ENCODE data around the gene HIBADH.
A peak's percentile ranks its signal among the peaks of the same experiment; 100 is the strongest.

HIBADH gene

DNA sequence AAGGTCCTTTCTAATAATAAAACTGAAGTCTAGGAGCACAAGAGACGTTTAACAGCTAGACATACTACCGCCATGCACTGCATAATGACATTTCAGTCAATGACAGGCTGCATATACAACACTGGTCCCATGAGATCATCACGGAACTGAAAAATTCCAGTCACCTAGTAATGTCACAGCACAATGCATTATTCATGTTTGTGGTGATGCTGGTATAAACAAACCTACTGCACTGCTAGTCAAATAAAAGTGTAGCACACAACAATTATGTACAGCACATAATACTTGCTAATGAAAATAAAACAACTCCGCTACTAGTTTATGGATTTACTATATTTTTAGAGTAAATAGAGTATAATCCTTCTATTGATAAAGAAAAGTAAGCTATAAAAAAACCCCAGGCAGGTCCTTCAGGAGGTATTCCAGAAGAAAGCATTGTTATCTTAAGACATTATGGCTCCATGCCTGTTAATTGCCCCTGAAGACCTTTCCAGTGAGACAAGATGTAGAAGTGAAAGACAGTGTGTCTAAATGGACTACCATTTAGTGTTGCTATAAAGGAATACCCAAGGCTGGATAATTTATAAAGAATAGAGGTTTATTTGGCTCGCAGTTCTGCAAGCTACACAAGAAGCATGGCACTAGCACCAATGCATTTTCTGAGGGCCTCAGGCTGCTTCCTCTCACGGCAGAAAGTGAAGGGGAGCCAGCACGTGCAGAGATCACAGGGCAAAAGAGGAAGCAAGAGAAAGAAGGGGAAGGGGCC, 47.1 kb downstream of the HIBADH start:
- no peaks in the 10 kb centered on the region; the same call in 1 of the 2 replicates for H3K9me3 ChIP-seq
- TF ChIP-seq, protein P1, sequence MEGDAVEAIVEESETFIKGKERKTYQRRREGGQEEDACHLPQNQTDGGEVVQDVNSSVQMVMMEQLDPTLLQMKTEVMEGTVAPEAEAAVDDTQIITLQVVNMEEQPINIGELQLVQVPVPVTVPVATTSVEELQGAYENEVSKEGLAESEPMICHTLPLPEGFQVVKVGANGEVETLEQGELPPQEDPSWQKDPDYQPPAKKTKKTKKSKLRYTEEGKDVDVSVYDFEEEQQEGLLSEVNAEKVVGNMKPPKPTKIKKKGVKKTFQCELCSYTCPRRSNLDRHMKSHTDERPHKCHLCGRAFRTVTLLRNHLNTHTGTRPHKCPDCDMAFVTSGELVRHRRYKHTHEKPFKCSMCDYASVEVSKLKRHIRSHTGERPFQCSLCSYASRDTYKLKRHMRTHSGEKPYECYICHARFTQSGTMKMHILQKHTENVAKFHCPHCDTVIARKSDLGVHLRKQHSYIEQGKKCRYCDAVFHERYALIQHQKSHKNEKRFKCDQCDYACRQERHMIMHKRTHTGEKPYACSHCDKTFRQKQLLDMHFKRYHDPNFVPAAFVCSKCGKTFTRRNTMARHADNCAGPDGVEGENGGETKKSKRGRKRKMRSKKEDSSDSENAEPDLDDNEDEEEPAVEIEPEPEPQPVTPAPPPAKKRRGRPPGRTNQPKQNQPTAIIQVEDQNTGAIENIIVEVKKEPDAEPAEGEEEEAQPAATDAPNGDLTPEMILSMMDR (IDR thresholded peaks at IDR 0.05; ENCODE audit: low read depth, low read length) = no peak
- no peaks in the 10 kb centered on the region for H3K27me3 ChIP-seq
- DNase-seq = no peak
- H3K36me3 ChIP-seq = no peaks in the 10 kb centered on the region; the same call in 1 of the 2 replicates
- H3K4me3 ChIP-seq (ENCODE audit: low read depth, low read length) = no peak overlapping the region
- H3K4me1 ChIP-seq = peaks cover 6% of the 10 kb centered on the region

DNA sequence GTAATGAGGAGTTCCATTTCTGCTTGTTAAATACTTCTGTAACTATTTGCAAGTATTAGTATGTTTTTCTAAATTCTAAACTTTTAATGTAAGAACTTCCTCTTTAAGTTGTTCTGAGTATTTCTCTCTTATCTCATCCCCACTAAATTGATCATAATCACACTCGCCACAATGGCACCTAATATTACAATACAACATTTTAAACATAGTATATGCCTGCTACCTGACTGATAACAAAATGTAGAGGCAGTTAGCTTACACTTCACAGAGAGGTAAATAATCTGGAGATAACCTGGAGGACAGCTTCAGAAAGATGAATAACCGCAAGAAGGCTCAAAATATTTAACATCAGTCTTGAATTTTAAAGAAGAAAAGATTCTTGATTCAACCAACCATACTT, 48.6 kb downstream of the HIBADH start:
- TF ChIP-seq, protein P1 (IDR thresholded peaks at IDR 0.05; ENCODE audit: low read depth, low read length) = no peak
- DNase-seq = no peak
- H3K4me3 ChIP-seq (ENCODE audit: low read depth, low read length) = no peak overlapping the region

DNA sequence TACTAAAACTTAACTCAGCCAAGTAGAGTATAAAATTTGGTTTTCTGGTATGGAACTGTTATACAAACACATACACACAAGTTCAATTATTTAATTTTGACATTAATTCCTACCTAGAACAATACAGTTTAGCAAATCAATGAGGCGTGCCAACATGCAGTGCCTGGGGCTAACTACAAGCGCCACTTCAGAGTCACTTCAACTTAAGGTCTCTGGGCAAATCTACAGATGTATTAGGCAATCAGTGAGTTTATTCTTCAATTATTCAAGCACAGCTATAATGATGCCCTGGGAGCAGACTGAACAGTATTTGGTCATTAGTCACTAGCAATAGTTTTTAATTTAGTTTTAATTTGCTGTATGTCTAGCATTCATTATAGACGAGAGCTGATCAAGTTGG, 51.6 kb downstream of the HIBADH start:
- H3K36me3 ChIP-seq = no peaks in the 10 kb centered on the region
- H3K4me3 ChIP-seq (ENCODE audit: low read depth, low read length) = peak overlapping the region; percentile 9
- DNase-seq = peak; percentile 71
- peaks cover 26% of the 10 kb centered on the region for H3K4me1 ChIP-seq
- H3K27me3 ChIP-seq = no peaks in the 10 kb centered on the region
- no peaks in the 10 kb centered on the region for H3K9me3 ChIP-seq
- TF ChIP-seq, protein P1 (IDR thresholded peaks at IDR 0.05; ENCODE audit: low read depth, low read length) = no peak

More for the DNA sequence above, 48.6 kb downstream of the HIBADH start:
- Histone ChIP-seq H3K4me1 (peaks cover 11% of the 10 kb centered on the region), H3K36me3 (no peaks in the 10 kb centered on the region; the same call in 1 of the 2 replicates), H3K27me3 (no peaks in the 10 kb centered on the region), H3K9me3 (no peaks in the 10 kb centered on the region; the same call in 1 of the 2 replicates)

DNA sequence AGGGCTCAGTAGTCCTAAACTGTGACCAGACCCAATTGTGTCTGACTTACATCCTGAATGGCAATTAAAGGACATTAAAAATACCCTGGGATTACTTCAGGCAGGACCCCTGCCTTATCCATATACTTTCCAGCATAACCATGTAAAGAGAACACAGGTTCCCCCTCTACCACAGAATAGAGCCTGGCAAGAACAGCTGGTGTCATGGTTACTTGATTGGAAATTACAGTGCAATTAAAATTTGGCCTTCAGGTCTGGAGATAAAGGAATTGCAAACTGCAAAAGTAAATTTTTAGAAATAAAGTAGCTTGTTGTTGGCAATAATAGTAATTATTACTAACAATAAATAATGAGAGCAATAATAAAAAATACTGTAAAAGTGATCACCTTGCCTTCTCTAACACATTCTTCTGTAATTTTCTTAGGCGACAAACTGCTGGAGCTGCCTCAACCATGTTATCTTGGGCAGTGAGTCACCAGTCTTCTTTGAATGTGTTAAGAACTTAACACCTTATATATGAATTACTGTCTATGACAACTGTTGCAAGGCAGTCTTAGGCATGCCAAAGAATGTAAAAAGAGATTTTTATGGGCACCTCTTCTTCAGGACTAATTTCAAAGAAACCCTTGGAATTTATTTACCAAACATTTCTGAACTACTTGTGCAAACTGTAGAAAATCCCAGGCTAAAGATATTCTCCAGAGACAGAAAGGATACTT, 53.7 kb downstream of the HIBADH start:
- no peaks in the 10 kb centered on the region for H3K27me3 ChIP-seq
- TF ChIP-seq, protein P1 (IDR thresholded peaks at IDR 0.05; ENCODE audit: low read depth, low read length) = no peak
- no peaks in the 10 kb centered on the region for H3K36me3 ChIP-seq
- H3K4me3 ChIP-seq (ENCODE audit: low read depth, low read length) = no peak overlapping the region
- no peaks in the 10 kb centered on the region for H3K9me3 ChIP-seq
- H3K4me1 ChIP-seq = peaks cover 29% of the 10 kb centered on the region
- DNase-seq = no peak

DNA sequence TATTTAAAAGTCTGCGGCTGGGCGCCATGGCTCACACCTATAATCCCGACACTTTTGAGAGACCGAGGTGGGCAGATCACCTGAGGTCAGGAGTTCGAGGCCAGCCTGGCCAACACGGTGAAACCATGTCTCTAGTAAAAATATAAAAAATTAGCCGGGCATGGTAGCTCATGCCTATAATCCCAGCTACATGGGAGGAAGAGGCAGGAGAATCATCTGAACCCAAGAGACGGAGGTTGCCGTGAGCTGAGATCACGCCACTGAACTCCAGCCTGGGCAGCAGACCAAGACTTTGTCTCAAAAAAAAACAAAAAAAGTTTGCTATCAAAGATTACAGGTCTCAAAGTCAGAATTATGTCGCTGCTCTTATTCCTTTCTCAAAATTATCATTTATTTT, 55.5 kb downstream of the HIBADH start:
- TF ChIP-seq, protein P1 (IDR thresholded peaks at IDR 0.05; ENCODE audit: low read depth, low read length) = no peak
- H3K4me1 ChIP-seq = peaks cover 38% of the 10 kb centered on the region
- H3K36me3 ChIP-seq = no peaks in the 10 kb centered on the region
- H3K4me3 ChIP-seq (ENCODE audit: low read depth, low read length) = no peak overlapping the region
- no peaks in the 10 kb centered on the region for H3K9me3 ChIP-seq
- no peaks in the 10 kb centered on the region for H3K27me3 ChIP-seq
- DNase-seq = no peak
